GM21447 (cell line): ENCODE data around the gene SORCS3.

ENCODE experiments used
- ATAC-seq: cut with Tn5 transposase; IDR thresholded peaks from one replicate; pipeline ENCODE4 v1.9.1; 2021; ENCODE audit not compliant: unreplicated experiment

Gene SORCS3

DNA sequence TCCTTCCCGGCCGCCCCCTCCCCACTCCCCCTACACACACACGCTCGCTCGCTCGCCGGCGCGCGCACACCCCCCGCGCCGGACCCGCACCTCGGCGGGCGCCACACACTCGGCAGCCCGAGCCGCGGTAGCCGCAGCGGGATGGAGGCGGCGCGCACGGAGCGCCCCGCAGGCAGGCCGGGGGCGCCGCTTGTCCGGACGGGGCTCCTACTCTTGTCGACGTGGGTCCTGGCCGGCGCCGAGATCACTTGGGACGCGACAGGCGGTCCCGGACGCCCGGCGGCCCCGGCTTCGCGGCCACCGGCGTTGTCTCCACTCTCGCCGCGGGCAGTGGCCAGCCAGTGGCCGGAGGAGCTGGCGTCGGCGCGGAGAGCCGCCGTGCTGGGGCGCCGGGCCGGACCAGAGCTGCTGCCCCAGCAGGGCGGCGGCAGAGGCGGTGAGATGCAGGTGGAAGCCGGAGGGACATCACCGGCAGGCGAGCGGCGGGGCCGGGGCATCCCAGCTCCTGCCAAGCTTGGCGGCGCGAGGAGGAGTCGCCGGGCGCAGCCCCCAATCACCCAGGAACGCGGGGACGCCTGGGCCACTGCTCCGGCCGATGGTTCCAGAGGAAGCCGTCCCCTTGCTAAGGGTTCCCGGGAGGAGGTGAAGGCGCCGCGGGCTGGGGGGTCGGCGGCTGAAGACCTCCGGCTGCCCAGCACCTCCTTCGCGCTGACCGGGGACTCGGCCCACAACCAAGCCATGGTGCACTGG is at the start of gene SORCS3:
SORCS3 (plus strand) TSS at position 104 of the 750 bp plus-strand sequence.
- no peak for ATAC-seq

DNA sequence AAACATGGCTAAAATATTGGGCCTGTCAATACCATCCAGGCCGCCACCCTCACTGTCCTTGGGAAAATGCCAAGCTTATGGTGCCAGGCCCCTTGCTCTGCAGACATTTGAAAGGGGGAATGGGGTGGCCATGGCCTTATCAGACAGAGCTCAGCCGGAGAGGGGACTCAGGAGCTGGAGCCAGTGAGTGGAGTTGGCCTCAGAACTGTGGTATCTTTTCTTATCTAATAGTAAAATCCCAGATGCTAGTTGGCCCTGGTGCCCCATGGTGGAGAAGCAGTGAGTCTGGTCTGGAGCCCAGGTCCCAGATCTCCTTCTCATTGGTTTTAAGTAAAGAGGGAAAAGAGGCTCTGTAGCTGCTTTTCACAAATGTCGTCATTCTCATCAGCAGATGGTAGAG is 49.6 kb upstream of the SORCS3 start:
- no peak for ATAC-seq

DNA sequence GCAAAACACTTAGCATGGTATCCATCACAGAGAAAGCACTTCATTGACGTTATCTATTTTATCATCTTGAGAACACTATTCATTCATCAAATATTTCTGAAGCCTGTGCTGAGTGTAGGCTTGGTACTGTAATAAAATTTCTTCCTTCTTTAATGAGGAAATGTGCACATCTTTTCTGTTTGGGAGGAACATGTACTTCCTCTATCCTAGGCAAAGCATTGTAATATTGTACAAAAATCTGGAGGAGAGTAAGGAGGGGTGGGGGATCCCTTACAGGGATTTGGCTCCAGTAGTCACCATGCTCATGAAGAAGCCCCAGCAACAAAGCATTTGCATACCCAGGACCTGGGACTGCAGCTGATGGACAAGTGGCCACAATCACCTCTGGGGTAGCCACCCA is 39.9 kb upstream of the SORCS3 start:
- no peak for ATAC-seq

DNA sequence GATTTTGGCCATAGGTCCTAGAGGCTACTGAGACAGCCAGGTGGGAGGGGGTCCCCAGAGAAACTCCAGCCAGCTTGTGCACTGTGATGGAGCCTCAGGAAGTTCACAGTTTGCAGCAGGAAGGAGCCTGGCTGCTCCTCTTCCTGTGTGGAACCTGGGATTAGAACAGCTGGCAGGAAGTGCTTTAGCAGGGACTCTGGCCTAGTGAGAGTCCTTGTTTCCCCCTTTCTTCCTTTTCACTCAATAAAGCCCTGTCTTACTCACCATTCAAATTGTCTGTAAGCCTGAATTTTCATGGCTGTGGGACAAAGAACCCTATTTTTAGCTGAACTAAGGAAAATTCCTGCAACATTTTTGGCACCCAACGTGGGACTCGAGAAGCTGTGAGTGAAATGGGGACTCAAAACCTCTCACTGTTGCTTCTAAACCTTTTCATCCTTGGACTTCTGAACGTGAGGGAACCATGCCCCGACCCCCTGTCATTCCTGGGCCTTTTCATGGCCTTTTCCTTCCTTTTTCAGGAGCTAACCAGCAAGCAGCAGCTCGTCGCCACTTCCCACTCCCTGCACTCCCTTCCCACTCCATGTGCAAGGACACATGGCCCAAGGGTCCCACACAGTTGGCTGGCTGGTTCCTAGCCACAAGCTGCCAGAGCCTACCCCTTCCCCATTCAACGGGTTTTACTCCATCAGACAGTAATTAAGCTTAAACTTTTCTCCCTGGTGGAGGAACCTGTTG is 32.8 kb upstream of the SORCS3 start:
- ATAC-seq, result no peak

GRCh38 chr10:104612571-104613205 is 28.4 kb upstream of the SORCS3 start:
- ATAC-seq, result no peak

DNA sequence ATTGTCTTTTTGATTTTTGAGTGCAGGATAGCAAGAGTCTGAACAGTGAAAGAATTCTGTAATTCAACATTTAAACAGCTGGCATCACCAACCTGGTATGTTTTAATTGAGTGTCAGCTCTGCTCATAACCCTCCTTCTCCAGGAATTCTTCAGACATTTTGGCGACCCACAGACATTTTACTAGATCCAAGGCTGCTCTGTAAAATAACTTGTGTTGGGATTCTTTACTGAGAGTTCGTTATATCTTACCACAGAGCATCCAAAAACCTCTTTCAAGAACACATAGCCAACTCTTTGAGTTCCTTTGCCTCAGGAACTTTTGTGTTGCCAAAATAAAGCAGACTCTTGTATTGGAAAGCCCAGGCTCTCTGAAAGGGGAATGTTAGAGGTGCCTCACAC is 27.7 kb upstream of the SORCS3 start:
- no peak for ATAC-seq

- ATAC-seq, result no peak
These were observed 26.8 kb upstream of the SORCS3 start for GRCh38 chr10:104614245-104614831.

- ATAC-seq, result no peak
These were observed 26.0 kb upstream of the SORCS3 start for GRCh38 chr10:104615136-104615535.

GRCh38 chr10:104617831-104618230 is 23.3 kb upstream of the SORCS3 start:
- ATAC-seq, result no peak

DNA sequence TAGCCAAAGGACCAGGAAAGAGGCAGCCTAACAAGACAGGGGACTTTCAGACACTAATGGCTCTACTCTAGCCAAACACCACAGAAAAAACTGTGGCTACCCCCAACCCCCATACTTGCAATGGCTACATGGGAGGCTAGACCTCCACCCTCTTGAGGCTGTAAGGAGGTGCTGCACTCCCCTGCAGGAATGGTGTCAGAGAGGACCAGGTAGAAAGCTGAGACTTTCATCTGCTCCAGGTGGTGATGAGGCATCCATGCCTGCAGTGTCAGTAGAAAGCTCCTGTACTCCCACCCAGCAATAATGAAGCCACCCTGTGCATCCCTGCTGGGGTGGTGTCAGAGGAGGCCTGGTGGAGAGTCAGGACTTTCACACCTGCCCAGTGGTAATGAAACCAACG is 18.9 kb upstream of the SORCS3 start:
- ATAC-seq, result no peak

DNA sequence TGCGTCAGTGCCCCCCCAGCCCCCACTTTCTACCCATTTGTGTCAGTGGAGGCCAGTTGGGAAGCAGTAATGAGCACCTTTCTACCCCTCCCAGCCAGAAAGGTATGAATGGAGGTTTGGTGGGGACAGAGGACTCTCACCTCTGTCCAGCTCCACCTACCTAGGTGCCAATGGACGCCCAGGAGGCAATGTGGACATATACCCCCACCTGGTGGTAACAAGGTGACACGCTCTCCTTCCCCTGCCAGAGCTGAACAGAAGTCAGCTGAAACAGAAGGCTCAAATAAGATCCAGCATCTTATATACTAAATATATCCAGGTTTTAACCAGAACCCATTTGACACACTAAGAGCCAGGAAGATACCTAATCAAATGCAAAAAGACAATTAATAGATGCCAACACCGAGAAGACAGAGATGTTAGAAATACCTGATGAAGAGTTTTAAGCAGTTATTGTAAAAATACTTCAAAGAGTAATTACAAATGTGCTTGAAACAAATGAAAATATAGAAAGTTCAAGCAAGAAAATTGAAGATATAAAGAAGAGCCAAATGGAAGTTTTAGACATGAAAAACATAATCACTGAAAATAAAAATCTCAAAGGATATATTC is 18.4 kb upstream of the SORCS3 start:
- no peak for ATAC-seq

DNA sequence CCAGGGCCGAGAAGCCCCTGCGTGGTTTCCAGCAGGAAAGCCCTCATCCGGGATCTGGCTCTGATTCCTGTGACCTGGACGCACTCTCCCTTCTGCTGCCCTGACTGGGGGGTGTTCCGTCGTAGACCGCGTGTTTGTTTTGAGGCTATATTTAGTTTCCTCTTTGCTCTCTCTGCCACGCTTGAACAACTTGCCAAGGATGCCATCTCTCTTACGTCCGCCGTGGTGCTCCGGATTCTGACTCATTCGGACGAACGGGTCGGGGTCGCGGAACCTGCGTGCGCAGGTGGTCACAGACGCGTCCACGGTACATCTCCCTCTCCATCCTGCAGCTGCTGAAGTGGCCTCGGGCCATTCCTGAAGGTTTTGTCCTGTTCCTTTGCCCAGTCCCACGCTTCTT is 10.4 kb upstream of the SORCS3 start:
- ATAC-seq, result no peak

- ATAC-seq, result no peak
These were observed 9.1 kb upstream of the SORCS3 start for GRCh38 chr10:104631946-104632345.

- ATAC-seq, result no peak
These were observed 2.1 kb upstream of the SORCS3 start for GRCh38 chr10:104638861-104639589.

GRCh38 chr10:104639590-104640338 is 1.3 kb upstream of the SORCS3 start:
- no peak for ATAC-seq

DNA sequence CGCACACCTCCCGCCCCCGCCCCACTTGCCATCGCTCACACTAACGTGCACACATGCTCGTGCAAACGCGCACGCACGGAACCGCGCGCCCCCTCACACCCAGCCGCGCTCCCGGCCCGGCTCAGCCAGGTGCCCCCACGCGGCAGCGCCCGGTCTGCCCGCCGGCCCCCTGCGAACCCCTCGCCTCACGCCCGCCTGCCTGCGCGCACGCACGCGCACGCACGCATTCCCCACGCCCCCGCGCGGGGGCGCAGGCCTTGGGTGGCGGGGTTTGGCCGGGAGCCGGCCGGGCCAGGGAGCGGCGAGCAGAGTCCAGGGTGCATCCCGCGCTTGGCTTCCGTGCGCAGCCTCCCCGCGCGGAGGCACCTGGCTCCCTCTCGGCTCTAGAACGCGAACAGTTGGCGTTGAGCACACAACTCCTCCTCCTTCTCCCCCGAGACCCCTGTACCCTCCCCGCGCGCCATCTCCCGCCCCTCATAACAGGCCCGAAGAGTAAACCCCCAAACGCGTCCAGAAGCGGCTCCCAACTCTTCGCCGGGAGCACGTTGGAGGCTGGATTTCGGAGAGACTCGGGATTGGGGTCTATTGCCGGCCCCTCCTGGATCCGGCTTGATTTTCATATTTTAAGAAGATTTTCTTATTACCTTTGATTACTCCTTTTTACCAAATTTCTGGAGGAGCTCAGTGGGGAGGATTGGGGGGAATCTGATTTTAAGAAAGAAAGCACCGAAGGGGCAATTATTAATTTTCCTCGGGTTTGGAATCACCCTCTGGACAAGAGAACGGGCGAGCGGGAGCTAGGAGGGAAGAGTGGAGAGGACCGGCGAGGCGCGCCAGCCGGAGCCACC is 527 bp upstream of the SORCS3 start:
- ATAC-seq, result no peak

DNA sequence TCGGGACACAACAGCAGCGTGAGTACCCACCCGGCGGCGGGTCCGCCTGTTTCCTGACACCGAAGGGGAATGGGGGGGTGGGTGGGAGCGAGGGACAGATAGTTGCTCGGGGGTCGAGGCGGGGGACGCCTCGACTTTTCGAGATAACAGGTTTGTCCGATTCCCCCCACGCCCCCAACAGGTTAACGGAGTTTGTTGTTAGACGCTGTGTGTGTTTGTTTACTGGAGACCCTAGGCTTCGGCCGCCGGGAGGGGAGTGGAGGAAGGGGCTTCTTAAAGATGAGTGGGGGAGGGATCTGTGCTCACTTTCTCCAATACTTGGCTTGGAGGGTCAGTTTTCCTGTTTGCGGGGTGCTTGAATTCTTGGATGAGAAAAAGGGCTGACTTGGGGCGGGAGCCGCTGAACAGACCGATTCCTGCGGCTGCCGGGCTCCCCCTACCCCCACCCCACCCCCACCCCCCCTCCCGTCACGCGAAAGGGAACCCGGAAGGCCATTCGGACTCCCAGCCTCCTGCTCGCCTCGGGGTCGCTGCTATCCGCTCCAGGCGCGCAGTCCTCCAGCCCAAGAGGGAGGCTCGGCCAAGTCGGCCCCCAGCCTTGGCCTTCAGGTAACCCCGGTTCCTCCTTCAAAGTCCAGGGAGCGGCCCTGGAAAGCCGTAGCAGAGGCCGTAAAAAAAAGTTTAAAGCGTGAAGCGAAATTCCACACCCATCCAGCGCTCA is 1.0 kb downstream of the SORCS3 start:
- ATAC-seq, result no peak

DNA sequence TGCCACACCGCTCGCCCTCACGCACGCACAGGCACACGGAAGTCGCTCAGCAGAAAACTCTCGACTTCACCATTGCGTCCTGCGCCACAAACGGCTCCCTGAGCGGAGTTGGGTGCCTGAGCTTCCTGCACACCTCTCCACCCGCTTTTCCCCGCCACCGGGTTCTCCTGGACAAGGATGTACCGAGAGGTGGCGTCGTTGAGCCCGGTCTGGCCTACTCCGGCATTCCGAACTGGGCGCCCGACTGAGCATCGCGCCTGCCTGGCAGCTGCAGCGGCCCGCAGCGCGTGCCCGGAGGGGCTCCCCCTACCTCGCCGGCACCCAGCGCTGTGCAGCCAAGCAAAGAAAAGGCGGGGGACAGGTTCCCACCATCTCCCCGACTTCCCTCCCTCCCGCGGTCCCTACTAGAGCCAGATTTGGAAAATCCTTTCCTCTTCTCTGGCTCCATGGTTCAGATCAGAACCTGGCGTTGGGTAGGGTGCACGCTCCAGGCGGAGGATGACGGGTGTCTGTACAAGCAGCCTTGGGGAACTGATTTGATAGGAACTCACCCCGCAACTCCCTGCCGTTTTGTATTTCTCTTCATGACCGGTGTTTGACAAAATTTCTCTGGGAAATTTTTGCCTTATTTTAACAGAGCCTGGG is 1.7 kb downstream of the SORCS3 start:
- ATAC-seq, result no peak
